Measurements from ENCODE around the gene CACNG8.
A peak's percentile ranks its signal among the peaks of the same experiment; 100 is the strongest.

Gene CACNG8

DNA sequence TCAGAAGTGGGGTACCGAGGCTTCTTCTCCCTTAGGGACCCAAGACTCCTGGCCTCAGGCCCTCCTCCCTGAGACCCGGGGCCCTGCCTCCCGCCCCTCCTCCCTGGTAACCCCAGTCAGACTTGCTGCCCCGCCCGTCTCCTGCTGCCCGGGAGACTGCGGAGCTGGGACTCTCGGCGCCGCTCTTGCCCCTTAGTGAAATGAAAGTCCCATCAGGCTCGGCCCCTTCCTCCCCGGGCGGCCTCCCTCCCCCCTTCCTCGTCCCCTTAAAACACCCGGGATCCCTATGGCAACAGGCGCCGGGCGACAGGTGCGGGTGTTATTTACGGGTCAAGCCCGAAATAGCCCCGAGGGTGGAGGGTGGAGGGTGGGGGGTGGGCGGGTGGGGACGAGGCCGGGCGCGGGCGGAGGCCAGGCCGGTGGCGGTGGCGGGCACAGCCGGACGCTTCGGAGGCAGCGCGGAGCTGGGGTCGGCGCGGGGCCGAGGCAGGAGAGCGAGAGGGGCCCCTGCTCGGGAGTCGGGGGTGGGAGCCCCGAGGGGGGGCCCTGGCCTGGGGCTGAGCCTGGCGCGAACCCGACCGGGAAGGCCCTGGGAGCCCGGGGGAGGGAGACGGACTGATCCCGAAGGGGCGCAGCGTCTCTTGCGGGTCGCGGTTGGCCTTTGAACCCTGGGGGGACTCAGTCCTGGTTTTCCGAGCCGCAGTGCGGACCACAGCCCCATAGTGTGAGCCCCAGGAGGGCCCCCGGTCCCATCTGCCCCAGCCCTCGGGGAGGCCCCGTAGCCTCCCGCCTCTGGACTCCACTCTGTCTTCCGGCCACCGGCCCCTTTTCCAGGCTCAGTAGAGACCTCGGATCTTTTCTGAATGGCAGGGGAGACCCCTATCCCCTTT, 28.7 kb downstream of the CACNG8 start, which contains the start of gene CACNG6:
Gene CACNG6, plus strand, starts transcription at position 414 of the 890 bp plus-strand sequence. CDS start 1,241 bp downstream, outside the sequence.
- ATAC-seq: peak; percentile 37
- no peak for TF ChIP-seq ZNF70 (CRISPR knock-in tag; IDR thresholded peaks at IDR 0.05)

DNA sequence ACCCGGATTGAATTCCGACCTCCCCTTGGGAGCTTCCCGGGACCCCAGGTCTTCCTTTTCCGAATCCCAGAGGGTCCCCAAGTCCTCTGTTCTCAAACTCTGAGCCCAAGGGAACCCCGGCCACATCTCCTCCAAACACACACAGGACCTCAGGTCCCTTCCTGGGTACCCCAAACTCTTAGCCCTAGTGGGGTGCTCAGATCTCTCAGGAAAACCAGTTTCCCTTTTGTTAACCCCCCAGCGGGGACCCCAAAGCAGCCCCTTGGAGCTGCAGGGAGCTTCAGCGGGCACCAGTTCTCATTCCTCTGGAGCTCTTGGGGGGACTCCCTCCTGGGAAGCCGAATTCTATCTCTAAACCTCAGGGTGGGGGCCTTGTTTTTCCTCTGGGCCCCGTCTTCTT, 29.5 kb downstream of the CACNG8 start:
- ATAC-seq: no peak
- TF ChIP-seq ZC3H10 (CRISPR knock-in tag; IDR thresholded peaks at IDR 0.05) (no peak), ZFP30 (CRISPR knock-in tag; IDR thresholded peaks at IDR 0.05) (no peak), GLIS3 (CRISPR knock-in tag; IDR thresholded peaks at IDR 0.05) (no peak), RARB (CRISPR knock-in tag; IDR thresholded peaks at IDR 0.05) (no peak), ZNF8 (CRISPR knock-in tag; IDR thresholded peaks at IDR 0.05) (no peak), OSR1 (CRISPR knock-in tag; IDR thresholded peaks at IDR 0.05) (no peak), BACH2 (CRISPR knock-in tag; IDR thresholded peaks at IDR 0.05; ENCODE audit: borderline replicate concordance) (no peak)
- TF ChIP-seq, protein P1, sequence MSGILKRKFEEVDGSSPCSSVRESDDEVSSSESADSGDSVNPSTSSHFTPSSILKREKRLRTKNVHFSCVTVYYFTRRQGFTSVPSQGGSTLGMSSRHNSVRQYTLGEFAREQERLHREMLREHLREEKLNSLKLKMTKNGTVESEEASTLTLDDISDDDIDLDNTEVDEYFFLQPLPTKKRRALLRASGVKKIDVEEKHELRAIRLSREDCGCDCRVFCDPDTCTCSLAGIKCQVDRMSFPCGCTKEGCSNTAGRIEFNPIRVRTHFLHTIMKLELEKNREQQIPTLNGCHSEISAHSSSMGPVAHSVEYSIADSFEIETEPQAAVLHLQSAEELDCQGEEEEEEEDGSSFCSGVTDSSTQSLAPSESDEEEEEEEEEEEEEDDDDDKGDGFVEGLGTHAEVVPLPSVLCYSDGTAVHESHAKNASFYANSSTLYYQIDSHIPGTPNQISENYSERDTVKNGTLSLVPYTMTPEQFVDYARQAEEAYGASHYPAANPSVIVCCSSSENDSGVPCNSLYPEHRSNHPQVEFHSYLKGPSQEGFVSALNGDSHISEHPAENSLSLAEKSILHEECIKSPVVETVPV (CRISPR knock-in tag; IDR thresholded peaks at IDR 0.05): no peak

DNA sequence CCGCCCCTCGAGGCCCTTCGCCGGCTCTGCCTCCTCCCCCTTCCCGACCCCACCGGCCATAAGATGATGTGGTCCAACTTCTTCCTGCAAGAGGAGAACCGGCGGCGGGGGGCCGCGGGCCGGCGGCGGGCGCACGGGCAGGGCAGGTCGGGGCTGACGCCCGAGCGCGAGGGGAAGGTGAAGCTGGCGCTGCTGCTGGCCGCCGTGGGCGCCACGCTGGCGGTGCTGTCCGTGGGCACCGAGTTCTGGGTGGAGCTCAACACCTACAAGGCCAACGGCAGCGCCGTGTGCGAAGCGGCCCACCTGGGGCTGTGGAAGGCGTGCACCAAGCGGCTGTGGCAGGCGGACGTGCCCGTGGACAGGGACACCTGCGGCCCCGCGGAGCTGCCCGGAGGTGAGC, 30.1 kb downstream of the CACNG8 start:
- TF ChIP-seq CSDC2 (CRISPR knock-in tag; IDR thresholded peaks at IDR 0.05) (no peak), BACH2 (CRISPR knock-in tag; IDR thresholded peaks at IDR 0.05; ENCODE audit: borderline replicate concordance) (no peak), ZNF565 (CRISPR knock-in tag; conservative IDR thresholded peaks at IDR 0.05; ENCODE audit: low read depth) (no peak)

DNA sequence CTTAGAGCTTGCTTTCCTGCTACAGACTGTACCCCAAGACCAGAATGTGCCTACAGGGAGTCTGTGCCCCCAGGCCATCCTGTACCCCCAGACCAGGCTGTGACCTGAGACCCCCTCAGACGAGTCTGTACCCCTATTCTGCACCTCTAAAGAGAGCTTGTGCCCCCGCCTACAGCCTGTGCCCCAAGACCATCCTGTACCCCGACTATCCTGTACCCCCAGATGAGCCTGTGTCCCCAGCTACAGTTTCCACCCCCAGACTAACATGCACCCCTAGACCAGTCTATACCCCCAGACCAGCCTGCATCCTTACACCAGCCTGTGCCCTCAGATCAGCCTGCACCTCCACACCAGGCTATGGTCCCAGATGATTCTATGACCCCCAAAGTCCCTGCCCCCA, 30.7 kb downstream of the CACNG8 start:
- no peak for TF ChIP-seq ZFP30 (CRISPR knock-in tag; IDR thresholded peaks at IDR 0.05)
- TF ChIP-seq ISL1 (CRISPR knock-in tag; IDR thresholded peaks at IDR 0.05): no peak
- TF ChIP-seq GLIS3 (CRISPR knock-in tag; IDR thresholded peaks at IDR 0.05): no peak
- TF ChIP-seq, protein P2, sequence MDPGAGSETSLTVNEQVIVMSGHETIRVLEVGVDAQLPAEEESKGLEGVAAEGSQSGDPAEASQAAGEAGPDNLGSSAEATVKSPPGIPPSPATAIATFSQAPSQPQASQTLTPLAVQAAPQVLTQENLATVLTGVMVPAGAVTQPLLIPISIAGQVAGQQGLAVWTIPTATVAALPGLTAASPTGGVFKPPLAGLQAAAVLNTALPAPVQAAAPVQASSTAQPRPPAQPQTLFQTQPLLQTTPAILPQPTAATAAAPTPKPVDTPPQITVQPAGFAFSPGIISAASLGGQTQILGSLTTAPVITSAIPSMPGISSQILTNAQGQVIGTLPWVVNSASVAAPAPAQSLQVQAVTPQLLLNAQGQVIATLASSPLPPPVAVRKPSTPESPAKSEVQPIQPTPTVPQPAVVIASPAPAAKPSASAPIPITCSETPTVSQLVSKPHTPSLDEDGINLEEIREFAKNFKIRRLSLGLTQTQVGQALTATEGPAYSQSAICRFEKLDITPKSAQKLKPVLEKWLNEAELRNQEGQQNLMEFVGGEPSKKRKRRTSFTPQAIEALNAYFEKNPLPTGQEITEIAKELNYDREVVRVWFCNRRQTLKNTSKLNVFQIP (CRISPR knock-in tag; IDR thresholded peaks at IDR 0.05; ENCODE audit: borderline replicate concordance, low read depth): no peak
- no peak for TF ChIP-seq SNAI2 (CRISPR knock-in tag; IDR thresholded peaks at IDR 0.05)
- TF ChIP-seq OSR1 (CRISPR knock-in tag; IDR thresholded peaks at IDR 0.05): no peak
- TF ChIP-seq TOX (CRISPR knock-in tag; IDR thresholded peaks at IDR 0.05; ENCODE audit: borderline replicate concordance): no peak
- TF ChIP-seq, protein P1 (CRISPR knock-in tag; IDR thresholded peaks at IDR 0.05): no peak
- ATAC-seq: no peak

More for the DNA sequence above, 30.1 kb downstream of the CACNG8 start:
- no peak for ATAC-seq

DNA sequence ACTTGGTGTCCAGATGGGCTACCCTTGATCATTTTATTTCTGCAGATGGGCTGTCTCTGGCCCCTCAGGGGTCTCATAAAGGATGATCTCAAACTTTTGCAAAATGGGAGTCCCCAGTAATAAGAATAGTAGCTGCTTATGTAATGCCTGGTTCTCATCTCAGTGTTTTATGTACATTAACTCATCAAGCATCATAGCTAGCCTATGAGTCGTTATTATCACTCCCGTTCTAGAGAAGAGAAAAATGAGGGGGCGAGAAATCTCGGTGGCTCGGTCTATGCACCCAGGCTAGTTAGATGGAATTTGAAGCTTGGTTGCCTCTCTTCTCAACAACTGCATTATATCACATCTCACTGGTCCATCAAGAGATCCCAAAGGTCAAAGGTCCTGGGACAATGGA, 32.1 kb downstream of the CACNG8 start:
- ATAC-seq: no peak
- TF ChIP-seq ESRRG (CRISPR knock-in tag; IDR thresholded peaks at IDR 0.05): no peak
- TF ChIP-seq, protein P2 (CRISPR knock-in tag; IDR thresholded peaks at IDR 0.05; ENCODE audit: borderline replicate concordance, low read depth): no peak
- TF ChIP-seq ZFP3 (CRISPR knock-in tag; IDR thresholded peaks at IDR 0.05): no peak
- TF ChIP-seq TOX (CRISPR knock-in tag; IDR thresholded peaks at IDR 0.05; ENCODE audit: borderline replicate concordance): no peak
- no peak for TF ChIP-seq TCF4 (CRISPR knock-in tag; IDR thresholded peaks at IDR 0.05; ENCODE audit: borderline replicate concordance)
- no peak for TF ChIP-seq CSDC2 (CRISPR knock-in tag; IDR thresholded peaks at IDR 0.05)
- TF ChIP-seq RARB (CRISPR knock-in tag; IDR thresholded peaks at IDR 0.05): no peak
- TF ChIP-seq ZNF8 (CRISPR knock-in tag; IDR thresholded peaks at IDR 0.05): no peak
- no peak for TF ChIP-seq ZFP30 (CRISPR knock-in tag; IDR thresholded peaks at IDR 0.05)
- no peak for TF ChIP-seq OSR1 (CRISPR knock-in tag; IDR thresholded peaks at IDR 0.05)
- TF ChIP-seq ZC3H10 (CRISPR knock-in tag; IDR thresholded peaks at IDR 0.05): no peak
- no peak for TF ChIP-seq ZNF565 (CRISPR knock-in tag; conservative IDR thresholded peaks at IDR 0.05; ENCODE audit: low read depth)

All from SK-N-SH treated with all-trans-retinoic acid at 6 μM for 48 hours (cell line).